Stimulated activated CD8-positive, alpha-beta memory T cell treated with anti-CD3 and anti-CD28 coated beads, Interleukin-7, amount 100 ng/mL, for 48 hours (primary cell): ENCODE measurements around the gene TNP1.

Experiments
- DNase-seq, 2 donors: peaks; one replicate each; pipeline ENCODE4 v3.0.0-alpha.2; 2020; ENCODE audit warnings: low read depth in 1 of 2; ENCODE audit errors: extremely low read depth in 1 of 2

The TNP1 gene

GRCh38 chr2:216845426-216845825 lies 14.4 kb downstream of the TNP1 start:
- DNase-seq: no peak

GRCh38 chr2:216842636-216843035 lies 17.2 kb downstream of the TNP1 start:
- no peak for DNase-seq

GRCh38 chr2:216839688-216840087 lies 20.2 kb downstream of the TNP1 start:
- DNase-seq: no peak

- no peak for DNase-seq
Observed at GRCh38 chr2:216838151-216838550, 21.7 kb downstream of the TNP1 start.

- DNase-seq: no peak
Observed at GRCh38 chr2:216837740-216838139, 22.1 kb downstream of the TNP1 start.

GRCh38 chr2:216833061-216833460 lies 26.8 kb downstream of the TNP1 start:
- no peak for DNase-seq

GRCh38 chr2:216830346-216830745 lies 29.5 kb downstream of the TNP1 start:
- no peak for DNase-seq

- no peak for DNase-seq
Observed at GRCh38 chr2:216829533-216829932, 30.3 kb downstream of the TNP1 start.

- DNase-seq: no peak
Observed at GRCh38 chr2:216827073-216827720, 32.7 kb downstream of the TNP1 start.

- no peak for DNase-seq
Observed at GRCh38 chr2:216822470-216822869, 37.4 kb downstream of the TNP1 start.

- no peak for DNase-seq
Observed at GRCh38 chr2:216820709-216821108, 39.2 kb downstream of the TNP1 start.

- DNase-seq: no peak
Observed at GRCh38 chr2:216819766-216820165, 40.1 kb downstream of the TNP1 start.

GRCh38 chr2:216819055-216819454 lies 40.8 kb downstream of the TNP1 start:
- DNase-seq: no peak

- no peak for DNase-seq
Observed at GRCh38 chr2:216810399-216811160, 49.3 kb downstream of the TNP1 start.
